KMS-11 (cell line): ENCODE data around the gene SETBP1.

Experiments
- H2AFZ ChIP-seq: fragments of 200-600 bp; sonication (generic); 2 replicates; pipeline ENCODE4 v1.6.1; 2016; ENCODE audit warnings: antibody characterized with exemption, mixed run types, low read depth
- H3K27ac ChIP-seq: fragments of 200-600 bp; sonication (generic); 2 replicates; pipeline ENCODE4 v1.6.1; 2016; ENCODE audit warnings: mild to moderate bottlenecking, mixed run types
- H3K27me3 ChIP-seq: fragments of 200-600 bp; sonication (generic); 2 replicates; pipeline ENCODE4 v1.6.1; 2017; ENCODE audit warnings: mild to moderate bottlenecking, low read depth, mixed run types, moderate library complexity; ENCODE audit not compliant: insufficient read depth
- H3K36me3 ChIP-seq: fragments of 200-600 bp; sonication (generic); 2 replicates; pipeline ENCODE4 v1.6.1; 2017; ENCODE audit warnings: mild to moderate bottlenecking, mixed run types; ENCODE audit not compliant: insufficient read depth
- H3K4me1 ChIP-seq: fragments of 200-600 bp; sonication (generic); 2 replicates; pipeline ENCODE4 v1.6.1; 2016; ENCODE audit warnings: mild to moderate bottlenecking, low read depth, mixed run types; ENCODE audit not compliant: poor library complexity, severe bottlenecking
- H3K4me2 ChIP-seq: fragments of 200-600 bp; sonication (generic); 2 replicates; pipeline ENCODE4 v1.7.0; 2016; ENCODE audit warnings: mild to moderate bottlenecking, mixed run types
- H3K4me3 ChIP-seq: fragments of 200-600 bp; sonication (generic); IDR thresholded peaks from 2 replicates; pipeline ENCODE4 v1.6.1; 2017; ENCODE audit warnings: low read depth, low read length, mixed read lengths; ENCODE audit not compliant: insufficient read depth
- H3K79me2 ChIP-seq: fragments of 200-600 bp; sonication (generic); 2 replicates; pipeline ENCODE4 v1.6.1; 2016; ENCODE audit warnings: low read depth, mixed run types; ENCODE audit not compliant: insufficient read depth
- H3K9ac ChIP-seq: fragments of 200-600 bp; sonication (generic); 2 replicates; pipeline ENCODE4 v1.6.1; 2016; ENCODE audit warnings: mild to moderate bottlenecking, mixed run types
- H4K20me1 ChIP-seq: fragments of 200-600 bp; sonication (generic); 2 replicates; pipeline ENCODE4 v1.6.1; 2016; ENCODE audit warnings: mild to moderate bottlenecking, mixed run types; ENCODE audit not compliant: insufficient read depth
- CTCF ChIP-seq: fragments of 200-600 bp; sonication (generic); conservative IDR thresholded peaks from 2 replicates; pipeline ENCODE4 v1.6.1; 2017; ENCODE audit warnings: low read depth, mild to moderate bottlenecking, antibody characterized with exemption, low read length, moderate library complexity, mixed read lengths

Gene SETBP1

GRCh38 chr18:44824884-44825283, 144.2 kb downstream of the SETBP1 start:
- Histone ChIP-seq H3K4me2 (no peak overlapping the region), H3K79me2 (peaks cover 16% of the 10 kb centered on the region; the same call in 1 of the 2 replicates), H3K9ac (no peak overlapping the region), H3K36me3 (no peaks in the 10 kb centered on the region), H4K20me1 (no peaks in the 10 kb centered on the region), H2AFZ (no peak overlapping the region), H3K4me1 (peaks cover 55% of the 10 kb centered on the region), H3K27me3 (no peaks in the 10 kb centered on the region), H3K27ac (no peak overlapping the region), H3K4me3 (no peak overlapping the region)
- TF ChIP-seq CTCF, result no peak

- no peak overlapping the region for H3K4me2 ChIP-seq
- no peak for TF ChIP-seq CTCF
- H3K79me2 ChIP-seq, result peaks cover 22% of the 10 kb centered on the region; the same call in 1 of the 2 replicates
- H3K27me3 ChIP-seq, result no peaks in the 10 kb centered on the region
- no peaks in the 10 kb centered on the region for H3K36me3 ChIP-seq
- no peak overlapping the region for H3K4me3 ChIP-seq
- no peak overlapping the region for H3K27ac ChIP-seq
- H2AFZ ChIP-seq, result no peak overlapping the region
- H3K9ac ChIP-seq, result no peak overlapping the region
- no peaks in the 10 kb centered on the region for H4K20me1 ChIP-seq
- H3K4me1 ChIP-seq, result peaks cover 48% of the 10 kb centered on the region
Observed at GRCh38 chr18:44826418-44827259, 146.0 kb downstream of the SETBP1 start.

GRCh38 chr18:44828080-44828479, 147.4 kb downstream of the SETBP1 start:
- no peaks in the 10 kb centered on the region for H3K27me3 ChIP-seq
- TF ChIP-seq CTCF, result no peak
- H4K20me1 ChIP-seq, result no peaks in the 10 kb centered on the region

GRCh38 chr18:44830581-44830980, 149.9 kb downstream of the SETBP1 start:
- Histone ChIP-seq H3K4me2 (no peak overlapping the region), H3K27me3 (no peaks in the 10 kb centered on the region), H4K20me1 (no peaks in the 10 kb centered on the region), H3K27ac (no peak overlapping the region), H3K36me3 (no peaks in the 10 kb centered on the region), H3K4me1 (peaks cover 15% of the 10 kb centered on the region), H2AFZ (no peak overlapping the region), H3K9ac (no peak overlapping the region), H3K4me3 (no peak overlapping the region), H3K79me2 (peaks cover 33% of the 10 kb centered on the region; the same call in 1 of the 2 replicates)
- TF ChIP-seq CTCF, result no peak

More at GRCh38 chr18:44828080-44828479, 147.4 kb downstream of the SETBP1 start:
- no peaks in the 10 kb centered on the region for H3K36me3 ChIP-seq
- H2AFZ ChIP-seq, result no peak overlapping the region
- H3K79me2 ChIP-seq, result peaks cover 36% of the 10 kb centered on the region; the same call in 1 of the 2 replicates
- H3K4me2 ChIP-seq, result no peak overlapping the region
- H3K27ac ChIP-seq, result no peak overlapping the region
- H3K9ac ChIP-seq, result no peak overlapping the region
- peaks cover 34% of the 10 kb centered on the region for H3K4me1 ChIP-seq
- no peak overlapping the region for H3K4me3 ChIP-seq
